PC-9 (cell line): Measurements from ENCODE around the gene ZNF12. TPM values are rescaled to one million over a fixed set of nuclear protein-coding genes. Genes with fewer than 3 reads are reported as not detected.

ENCODE experiments used
- BruUV-seq: library from RNA; stranded (reverse); fragments of 400-500 nt; replicated peaks from 2 replicates; lab custom pipeline; 2021; lab: Mats Ljungman, UMichigan
- CTCF ChIA-PET: fragments of 300-600 bp; sonication (Branson Sonifier 250); formaldehyde crosslinking; loops from one replicate; lab custom pipeline; 2022; ENCODE audit warnings: antibody characterized with exemption; lab: Charles Lee
- POLR2A ChIA-PET: fragments of 300-600 bp; sonication (Branson Sonifier 250); formaldehyde crosslinking; loops from one replicate; lab custom pipeline; 2022; ENCODE audit warnings: antibody characterized with exemption; ENCODE audit not compliant: unreplicated experiment; lab: Charles Lee
- DNase-seq, 2 experiments: peaks; one replicate each; pipeline versions ENCODE4 v3.0.0 to v3.0.0-alpha.2; 2015 to 2022; ENCODE audit warnings: mixed read lengths in 1 of 2
- H2AFZ ChIP-seq: fragments of 200-600 bp; sonication (generic); 2 replicates; pipeline ENCODE4 v1.8.1; 2017; ENCODE audit warnings: antibody characterized with exemption
- H3F3A ChIP-seq: fragments of 200-600 bp; sonication (generic); 2 replicates; pipeline ENCODE4 v1.8.1; 2017; ENCODE audit warnings: antibody characterized with exemption, mild to moderate bottlenecking, low read depth; ENCODE audit not compliant: insufficient read depth
- H3K27ac ChIP-seq: fragments of 200-600 bp; sonication (generic); 2 replicates; pipeline ENCODE4 v1.6.1; 2016; ENCODE audit warnings: mixed run types
- H3K27me3 ChIP-seq: fragments of 200-600 bp; sonication (generic); 2 replicates; pipeline ENCODE4 v1.6.1; 2016; ENCODE audit warnings: low read depth, mixed run types; ENCODE audit not compliant: insufficient read depth
- H3K36me3 ChIP-seq: fragments of 200-600 bp; sonication (generic); 2 replicates; pipeline ENCODE4 v1.6.1; 2016; ENCODE audit warnings: low read depth, mixed run types
- H3K4me1 ChIP-seq: fragments of 200-600 bp; sonication (generic); replicated peaks from 2 replicates; pipeline ENCODE4 v1.6.1; 2016; ENCODE audit warnings: mixed run types; ENCODE audit not compliant: insufficient read depth
- H3K4me2 ChIP-seq: fragments of 200-600 bp; sonication (generic); 2 replicates; pipeline ENCODE4 v1.6.1; 2017; ENCODE audit warnings: mixed run types
- H3K4me3 ChIP-seq: fragments of 200-600 bp; sonication (generic); 2 replicates; pipeline ENCODE4 v1.6.1; 2016; ENCODE audit warnings: mixed run types
- H3K79me2 ChIP-seq: fragments of 200-600 bp; sonication (generic); 2 replicates; pipeline ENCODE4 v1.6.1; 2017; ENCODE audit warnings: low read depth, mixed run types
- H3K9me2 ChIP-seq: fragments of 200-600 bp; sonication (generic); 2 replicates; pipeline ENCODE4 v1.8.1; 2017; ENCODE audit warnings: mild to moderate bottlenecking; ENCODE audit not compliant: insufficient read depth
- H3K9me3 ChIP-seq: fragments of 200-600 bp; sonication (generic); 2 replicates; pipeline ENCODE4 v1.8.1; 2016; ENCODE audit warnings: low read depth; ENCODE audit not compliant: insufficient read depth
- H4K20me1 ChIP-seq: fragments of 200-600 bp; sonication (generic); 2 replicates; pipeline ENCODE4 v1.8.1; 2017; ENCODE audit not compliant: insufficient read depth
- EZH2 ChIP-seq: fragments of 200-600 bp; sonication (generic); IDR thresholded peaks from 2 replicates; pipeline ENCODE4 v1.8.0; 2017; ENCODE audit warnings: antibody characterized with exemption, low read depth
- intact Hi-C: fragments of 100-400 bp; cut with micrococcal nuclease; formaldehyde crosslinking; loops from one replicate; pipeline ENCODE4 v1.10.0; 2022; ENCODE audit not compliant: unreplicated experiment
- total RNA-seq: library from RNA; stranded (reverse); gene quantifications from 2 replicates; pipeline ENCODE4 v1.2.3, GENCODE V29; 2021
- TF ChIP-seq, protein P1 (sequence below): fragments of 200-600 bp; sonication (generic); conservative IDR thresholded peaks from 2 replicates; pipeline ENCODE4 v1.6.1; 2017; ENCODE audit warnings: mixed run types, antibody characterized with exemption, mild to moderate bottlenecking, moderate library complexity

Gene ZNF12
- total RNA-seq, 1 experiment from 2014 or later: 25.2 TPM

DNA sequence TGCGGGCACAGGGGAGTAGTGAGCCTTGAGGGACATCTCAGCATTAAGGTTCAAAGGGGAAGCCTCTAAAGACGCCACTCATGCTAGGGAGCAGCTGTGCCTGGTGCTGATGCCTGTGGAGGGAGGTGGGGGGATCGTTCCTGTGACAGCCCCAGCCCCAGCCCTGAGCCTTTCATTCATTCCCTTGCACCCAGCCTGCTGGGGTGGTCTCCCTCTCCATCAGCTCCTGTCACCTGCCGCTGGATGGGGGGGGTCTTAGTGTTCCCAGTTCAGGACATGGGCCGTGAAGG is 58.0 kb downstream of the ZNF12 start:
- no peak overlapping the region for H3K4me3 ChIP-seq
- H3K27ac ChIP-seq: no peak overlapping the region
- H3K9me2 ChIP-seq: no peaks in the 10 kb centered on the region
- CTCF ChIA-PET: no interaction called here
- POLR2A ChIA-PET: no interaction called here
- no peaks in the 10 kb centered on the region for H3K79me2 ChIP-seq
- peaks cover 19% of the 10 kb centered on the region for H3K36me3 ChIP-seq
- no peak for DNase-seq
- no peak overlapping the region for H3K4me2 ChIP-seq
- BruUV-seq: no TSS peak
- H3F3A ChIP-seq: 0 out of 2 replicates have a peak, but pooled peaks cover 5% of the 10 kb centered on the region
- H2AFZ ChIP-seq: no peak overlapping the region
- peaks cover 8% of the 10 kb centered on the region; the same call in 1 of the 2 replicates for H3K9me3 ChIP-seq
- intact Hi-C loops: no loop called here
- TF ChIP-seq, protein P1, sequence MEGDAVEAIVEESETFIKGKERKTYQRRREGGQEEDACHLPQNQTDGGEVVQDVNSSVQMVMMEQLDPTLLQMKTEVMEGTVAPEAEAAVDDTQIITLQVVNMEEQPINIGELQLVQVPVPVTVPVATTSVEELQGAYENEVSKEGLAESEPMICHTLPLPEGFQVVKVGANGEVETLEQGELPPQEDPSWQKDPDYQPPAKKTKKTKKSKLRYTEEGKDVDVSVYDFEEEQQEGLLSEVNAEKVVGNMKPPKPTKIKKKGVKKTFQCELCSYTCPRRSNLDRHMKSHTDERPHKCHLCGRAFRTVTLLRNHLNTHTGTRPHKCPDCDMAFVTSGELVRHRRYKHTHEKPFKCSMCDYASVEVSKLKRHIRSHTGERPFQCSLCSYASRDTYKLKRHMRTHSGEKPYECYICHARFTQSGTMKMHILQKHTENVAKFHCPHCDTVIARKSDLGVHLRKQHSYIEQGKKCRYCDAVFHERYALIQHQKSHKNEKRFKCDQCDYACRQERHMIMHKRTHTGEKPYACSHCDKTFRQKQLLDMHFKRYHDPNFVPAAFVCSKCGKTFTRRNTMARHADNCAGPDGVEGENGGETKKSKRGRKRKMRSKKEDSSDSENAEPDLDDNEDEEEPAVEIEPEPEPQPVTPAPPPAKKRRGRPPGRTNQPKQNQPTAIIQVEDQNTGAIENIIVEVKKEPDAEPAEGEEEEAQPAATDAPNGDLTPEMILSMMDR: no peak
- H4K20me1 ChIP-seq: no peaks in the 10 kb centered on the region
- no peaks in the 10 kb centered on the region for H3K27me3 ChIP-seq
- no peaks in the 10 kb centered on the region for H3K4me1 ChIP-seq

DNA sequence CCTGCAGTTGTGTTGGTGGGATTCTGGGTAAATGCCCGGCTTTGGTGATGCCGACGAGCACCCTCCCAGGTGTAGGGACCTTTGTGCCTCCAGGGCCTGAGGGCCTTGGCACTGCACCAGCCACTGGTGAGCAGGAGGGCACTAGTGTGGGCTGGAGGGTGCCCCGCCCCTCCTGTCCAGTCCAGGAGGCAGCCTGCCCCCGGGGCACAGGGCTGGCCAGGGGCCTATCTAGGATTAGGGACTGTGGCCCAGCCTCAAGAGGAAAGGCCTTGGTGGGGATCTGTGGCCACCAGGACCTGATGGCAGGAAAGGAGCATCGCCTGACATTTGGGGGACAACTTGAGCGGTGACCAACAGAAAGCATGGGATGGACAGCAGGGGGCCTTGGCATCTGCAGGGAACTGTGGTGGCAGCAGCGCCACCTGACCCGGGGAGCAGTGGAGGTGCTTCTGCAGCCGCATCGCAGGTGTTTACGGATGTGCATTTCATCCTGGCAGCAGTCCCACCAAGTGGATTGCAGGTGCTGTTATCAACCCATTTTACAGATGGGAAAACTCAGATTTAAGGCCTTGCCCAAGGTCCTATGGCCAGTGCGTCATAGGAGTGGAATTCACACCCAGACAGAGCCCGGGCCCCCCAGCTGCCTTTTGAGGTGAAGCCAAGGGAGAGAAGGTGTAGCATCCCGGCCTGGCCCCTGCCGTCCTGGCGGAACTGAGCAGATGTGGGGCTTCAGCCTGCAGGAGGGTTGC is 58.5 kb downstream of the ZNF12 start:
- Histone ChIP-seq H3F3A (0 out of 2 replicates have a peak, but pooled peaks cover 5% of the 10 kb centered on the region), H3K36me3 (peaks cover 19% of the 10 kb centered on the region), H3K4me3 (no peak overlapping the region), H3K4me2 (no peak overlapping the region), H4K20me1 (no peaks in the 10 kb centered on the region), H3K9me3 (peaks cover 8% of the 10 kb centered on the region; the same call in 1 of the 2 replicates), H3K27me3 (no peaks in the 10 kb centered on the region), H3K27ac (no peak overlapping the region), H3K4me1 (no peaks in the 10 kb centered on the region), H2AFZ (no peak overlapping the region), H3K79me2 (no peaks in the 10 kb centered on the region), H3K9me2 (no peaks in the 10 kb centered on the region)
- no peak for TF ChIP-seq EZH2
- TF ChIP-seq, protein P1: no peak
- BruUV-seq: no TSS peak
- intact Hi-C loops: no loop called here
- ChIA-PET CTCF (no interaction called here), POLR2A (no interaction called here)
- DNase-seq: no peak

DNA sequence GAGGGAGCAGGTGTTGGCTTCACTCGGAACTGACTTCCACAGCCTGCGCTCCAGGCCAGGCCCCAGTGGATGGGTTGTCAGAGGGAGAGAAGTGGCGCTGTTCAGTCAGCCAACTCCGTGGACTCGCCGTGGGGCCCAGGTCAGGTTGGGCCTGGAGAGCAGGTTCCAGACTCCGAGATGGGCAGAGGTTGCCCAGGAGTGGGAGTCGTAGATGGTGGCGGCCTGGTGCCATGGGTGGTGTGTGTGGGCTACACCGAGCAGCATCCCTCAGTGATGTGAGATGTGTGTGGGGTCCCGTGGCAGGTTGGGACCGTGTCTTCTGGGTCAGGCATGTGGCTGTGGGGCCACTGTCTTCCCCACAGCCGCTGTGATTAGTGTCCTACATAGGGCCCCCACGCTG is 59.2 kb downstream of the ZNF12 start:
- Histone ChIP-seq H3K4me1 (no peaks in the 10 kb centered on the region), H3K79me2 (no peaks in the 10 kb centered on the region), H3K36me3 (peaks cover 20% of the 10 kb centered on the region), H4K20me1 (no peaks in the 10 kb centered on the region), H3K4me2 (no peak overlapping the region), H2AFZ (no peak overlapping the region), H3K4me3 (no peak overlapping the region), H3K27me3 (no peaks in the 10 kb centered on the region), H3K9me2 (no peaks in the 10 kb centered on the region), H3K27ac (no peak overlapping the region), H3K9me3 (peaks cover 8% of the 10 kb centered on the region; the same call in 1 of the 2 replicates), H3F3A (0 out of 2 replicates have a peak, but pooled peaks cover 5% of the 10 kb centered on the region)
- intact Hi-C loops: no loop called here
- ChIA-PET CTCF (no interaction called here), POLR2A (no interaction called here)
- BruUV-seq: no TSS peak
- no peak for TF ChIP-seq EZH2
- TF ChIP-seq, protein P1: no peak
- DNase-seq: no peak
